IMR-90 (cell line): ENCODE measurements around the gene UBE2M. TPM values are rescaled to one million over a fixed set of nuclear protein-coding genes. Genes with fewer than 3 reads are reported as not detected.

ENCODE experiments used
- ATAC-seq: fragments of 200-7000 bp; cut with Tn5 transposase; 2 replicates; pipeline ENCODE4 v1.9.1; 2020; ENCODE audit warnings: low read depth, mild to moderate bottlenecking, moderate library complexity
- BruUV-seq: library from RNA; stranded (reverse); fragments of 400-500 nt; replicated peaks from 2 replicates; lab custom pipeline; 2021; lab: Mats Ljungman, UMichigan
- CTCF ChIA-PET: fragments of 300-600 bp; formaldehyde crosslinking; extraction: SDS; loops from one replicate; lab custom pipeline; 2021; ENCODE audit warnings: antibody characterized with exemption; lab: Yijun Ruan, JAX
- POLR2A ChIA-PET: fragments of 300-600 bp; sonication (Branson Sonifier 250); formaldehyde crosslinking; loops from one replicate; lab custom pipeline; 2022; ENCODE audit warnings: antibody characterized with exemption; ENCODE audit not compliant: unreplicated experiment; lab: Charles Lee
- DNase-seq: peaks from one replicate; pipeline ENCODE4 v3.0.0; 2013
- H2AFZ ChIP-seq: replicated peaks from 2 replicates; pipeline ENCODE3; 2013; ENCODE audit warnings: low read length, mild to moderate bottlenecking; ENCODE audit not compliant: poor library complexity
- H2AK5ac ChIP-seq: 2 replicates; pipeline ENCODE4 v1.6.1; 2013; ENCODE audit warnings: low read depth, low read length, inconsistent platforms
- H2AK9ac ChIP-seq: replicated peaks from 2 replicates; pipeline ENCODE3; 2013; ENCODE audit warnings: mild to moderate bottlenecking, low read depth, low read length, moderate library complexity; ENCODE audit not compliant: poor library complexity
- H2BK120ac ChIP-seq: 2 replicates; pipeline ENCODE4 v1.6.1; 2013; ENCODE audit warnings: low read depth, low read length, inconsistent platforms
- H2BK15ac ChIP-seq: 3 replicates; pipeline ENCODE4 v1.6.1; 2013; ENCODE audit warnings: low read depth, low read length, inconsistent platforms
- H2BK20ac ChIP-seq: 2 replicates; pipeline ENCODE4 v1.6.1; 2013; ENCODE audit warnings: low read depth, mild to moderate bottlenecking, inconsistent platforms, low read length, moderate library complexity
- H2BK5ac ChIP-seq: 2 replicates; pipeline ENCODE4 v1.6.1; 2013; ENCODE audit warnings: mild to moderate bottlenecking, low read depth, low read length, inconsistent platforms; ENCODE audit not compliant: poor library complexity, severe bottlenecking
- H3K14ac ChIP-seq: replicated peaks from 2 replicates; pipeline ENCODE4 v1.6.1; 2013; ENCODE audit warnings: low read depth, low read length, inconsistent platforms
- H3K18ac ChIP-seq: 2 replicates; pipeline ENCODE4 v1.6.1; 2013; ENCODE audit warnings: low read depth, low read length, control low read depth
- H3K23ac ChIP-seq: 2 replicates; pipeline ENCODE4 v1.6.1; 2013; ENCODE audit warnings: low read depth, low read length, inconsistent platforms
- H3K27ac ChIP-seq: 2 replicates; pipeline ENCODE4 v1.5.1; 2013; ENCODE audit warnings: mild to moderate bottlenecking, control low read depth, low read length; ENCODE audit not compliant: insufficient read depth
- H3K27me3 ChIP-seq: 2 replicates; pipeline ENCODE4 v1.6.1; 2013; ENCODE audit warnings: low read length; ENCODE audit not compliant: control insufficient read depth, insufficient read depth
- H3K36me3 ChIP-seq: 2 replicates; pipeline ENCODE4 v1.6.1; 2013; ENCODE audit warnings: low read length, mixed read lengths; ENCODE audit not compliant: control insufficient read depth, insufficient read depth
- H3K4ac ChIP-seq: 2 replicates; pipeline ENCODE4 v1.6.1; 2013; ENCODE audit warnings: low read depth, low read length, inconsistent platforms
- H3K4me1 ChIP-seq: 2 replicates; pipeline ENCODE4 v1.6.1; 2013; ENCODE audit warnings: low read length, mixed read lengths; ENCODE audit not compliant: control insufficient read depth, insufficient read depth
- H3K4me2 ChIP-seq: 2 replicates; pipeline ENCODE4 v1.6.1; 2013; ENCODE audit warnings: low read depth, mild to moderate bottlenecking, control low read depth, low read length, moderate library complexity
- H3K4me3 ChIP-seq: 2 replicates; pipeline ENCODE4 v1.5.1; 2013; ENCODE audit warnings: low read depth, mild to moderate bottlenecking, control low read depth, low read length, moderate library complexity; ENCODE audit not compliant: insufficient read depth
- H3K56ac ChIP-seq: 2 replicates; pipeline ENCODE4 v1.6.1; 2013; ENCODE audit warnings: low read length, inconsistent platforms; ENCODE audit not compliant: insufficient read depth; ENCODE audit errors: extremely low read depth
- H3K79me1 ChIP-seq, 2 experiments: 2 replicates each; pipeline ENCODE4 v1.6.1; 2013; ENCODE audit warnings: low read length in 2 of 2, inconsistent platforms in 1 of 2, low read depth in 1 of 2
- H3K9ac ChIP-seq: 2 replicates; pipeline ENCODE4 v1.6.1; 2013; ENCODE audit warnings: low read depth, low read length, control low read depth
- H3K9me1 ChIP-seq: 2 replicates; pipeline ENCODE4 v1.6.1; 2013; ENCODE audit warnings: low read length, inconsistent platforms; ENCODE audit not compliant: insufficient read depth
- H3K9me3 ChIP-seq: 2 replicates; pipeline ENCODE4 v1.6.1; 2013; ENCODE audit warnings: low read length; ENCODE audit not compliant: control insufficient read depth, insufficient read depth
- H4K20me1 ChIP-seq: 2 replicates; pipeline ENCODE4 v1.6.1; 2013; ENCODE audit warnings: low read length, inconsistent platforms; ENCODE audit not compliant: insufficient read depth
- H4K5ac ChIP-seq: 2 replicates; pipeline ENCODE4 v1.6.1; 2013; ENCODE audit warnings: mild to moderate bottlenecking, low read depth, low read length, control low read depth
- H4K8ac ChIP-seq, 2 experiments: 2 replicates each; pipeline ENCODE4 v1.6.1; 2013; ENCODE audit warnings: low read depth in 2 of 2, low read length in 2 of 2, control low read depth in 1 of 2, inconsistent platforms in 1 of 2
- H4K91ac ChIP-seq: 2 replicates; pipeline ENCODE4 v1.6.1; 2013; ENCODE audit warnings: low read depth, low read length, inconsistent platforms; ENCODE audit not compliant: insufficient read depth
- BHLHE40 ChIP-seq: fragments of 150-350 bp; IDR thresholded peaks from 2 replicates; pipeline ENCODE4 v1.6.1; 2016; ENCODE audit warnings: mild to moderate bottlenecking, low read depth, low read length
- CEBPB ChIP-seq: IDR thresholded peaks from 2 replicates; pipeline ENCODE4 v1.6.1; 2012; ENCODE audit warnings: low read depth, low read length, improper control_type of control experiment
- FOS ChIP-seq: fragments of 150-350 bp; IDR thresholded peaks from 2 replicates; pipeline ENCODE4 v1.6.1; 2016; ENCODE audit warnings: low read depth, low read length
- MAFK ChIP-seq: IDR thresholded peaks from 2 replicates; pipeline ENCODE4 v1.6.1; 2012; ENCODE audit warnings: low read depth, low read length, improper control_type of control experiment
- MAZ ChIP-seq: IDR thresholded peaks from 2 replicates; pipeline ENCODE4 v1.6.1; 2012; ENCODE audit warnings: low read depth, mild to moderate bottlenecking, low read length, improper control_type of control experiment, moderate library complexity, borderline replicate concordance
- MXI1 ChIP-seq: IDR thresholded peaks from 2 replicates; pipeline ENCODE4 v1.6.1; 2012; ENCODE audit warnings: low read depth, mild to moderate bottlenecking, low read length, moderate library complexity, borderline replicate concordance
- NFE2L2 ChIP-seq: fragments of 150-350 bp; IDR thresholded peaks from 2 replicates; pipeline ENCODE4 v1.6.1; 2016; ENCODE audit warnings: low read depth, mild to moderate bottlenecking, low read length
- POLR2A ChIP-seq: IDR thresholded peaks from 2 replicates; pipeline ENCODE4 v1.6.1; 2012; ENCODE audit warnings: mild to moderate bottlenecking, low read depth, low read length
- RAD21 ChIP-seq: IDR thresholded peaks from 2 replicates; pipeline ENCODE4 v1.6.1; 2012; ENCODE audit warnings: low read length, improper control_type of control experiment
- RCOR1 ChIP-seq: IDR thresholded peaks from 2 replicates; pipeline ENCODE4 v1.6.1; 2012; ENCODE audit warnings: mild to moderate bottlenecking, low read length, improper control_type of control experiment; ENCODE audit not compliant: insufficient replicate concordance
- RFX5 ChIP-seq: IDR thresholded peaks from 2 replicates; pipeline ENCODE4 v1.8.0; 2012; ENCODE audit warnings: low read depth, mild to moderate bottlenecking, low read length, moderate library complexity
- SMC3 ChIP-seq: fragments of 150-350 bp; IDR thresholded peaks from 2 replicates; pipeline ENCODE4 v1.6.1; 2016; ENCODE audit warnings: low read depth, mild to moderate bottlenecking, antibody characterized with exemption, low read length, moderate library complexity
- WGBS, 2 experiments: methylation state at CpG; one replicate each; pipeline versions ENCODE4 v1.1.5 to v1.1.7; 2013; ENCODE audit warnings: missing lambda C conversion rate in 2 of 2; ENCODE audit not compliant: insufficient read length in 1 of 2; ENCODE audit errors: extremely low coverage in 2 of 2; 5-methylcytosine and 5-hydroxymethylcytosine counted together
- dilution Hi-C: fragments of 300-500 bp; cut with HindIII; formaldehyde crosslinking; loops from one replicate; pipeline ENCODE4 v1.14.3; 2018; ENCODE audit warnings: low sequenced_read_pairs; ENCODE audit not compliant: unreplicated experiment
- in situ Hi-C: fragments of 300-500 bp; cut with MboI; formaldehyde crosslinking; loops from 3 replicates; pipeline ENCODE4 v1.14.3; 2019; ENCODE audit warnings: low sequenced_read_pairs, inconsistent platforms, mixed read lengths
- intact Hi-C: fragments of 100-400 bp; cut with micrococcal nuclease; formaldehyde crosslinking; loops from 2 replicates; pipeline ENCODE4 v1.10.0; 2022
- polyA plus RNA-seq, 3 experiments: library from polyadenylated mRNA; depleted of rRNA; stranded (reverse); fragments of >200 nt; gene quantifications; 2 replicates each; pipeline ENCODE4 v1.2.3, GENCODE V29; 2012; ENCODE audit warnings: low replicate concordance in 1 of 3
- total RNA-seq: library from RNA; depleted of rRNA; stranded (reverse); fragments of >200 nt; gene quantifications from 2 replicates; pipeline ENCODE4 v1.2.3, GENCODE V29; 2012
- TF ChIP-seq, protein P1 (sequence below): fragments of 150-350 bp; IDR thresholded peaks from 2 replicates; pipeline ENCODE4 v1.6.1; 2017; ENCODE audit warnings: mild to moderate bottlenecking, antibody characterized with exemption, low read length, low read depth
- TF ChIP-seq, protein P2 (sequence below): conservative IDR thresholded peaks from 2 replicates; pipeline ENCODE4 v1.5.1; 2012; ENCODE audit warnings: mild to moderate bottlenecking, low read depth, low read length, improper control_type of control experiment

The UBE2M gene
- total and polyA plus RNA-seq, 2 of the 4 experiments (the other 2 are of a cell fraction): 55.9 to 66.6 TPM

DNA sequence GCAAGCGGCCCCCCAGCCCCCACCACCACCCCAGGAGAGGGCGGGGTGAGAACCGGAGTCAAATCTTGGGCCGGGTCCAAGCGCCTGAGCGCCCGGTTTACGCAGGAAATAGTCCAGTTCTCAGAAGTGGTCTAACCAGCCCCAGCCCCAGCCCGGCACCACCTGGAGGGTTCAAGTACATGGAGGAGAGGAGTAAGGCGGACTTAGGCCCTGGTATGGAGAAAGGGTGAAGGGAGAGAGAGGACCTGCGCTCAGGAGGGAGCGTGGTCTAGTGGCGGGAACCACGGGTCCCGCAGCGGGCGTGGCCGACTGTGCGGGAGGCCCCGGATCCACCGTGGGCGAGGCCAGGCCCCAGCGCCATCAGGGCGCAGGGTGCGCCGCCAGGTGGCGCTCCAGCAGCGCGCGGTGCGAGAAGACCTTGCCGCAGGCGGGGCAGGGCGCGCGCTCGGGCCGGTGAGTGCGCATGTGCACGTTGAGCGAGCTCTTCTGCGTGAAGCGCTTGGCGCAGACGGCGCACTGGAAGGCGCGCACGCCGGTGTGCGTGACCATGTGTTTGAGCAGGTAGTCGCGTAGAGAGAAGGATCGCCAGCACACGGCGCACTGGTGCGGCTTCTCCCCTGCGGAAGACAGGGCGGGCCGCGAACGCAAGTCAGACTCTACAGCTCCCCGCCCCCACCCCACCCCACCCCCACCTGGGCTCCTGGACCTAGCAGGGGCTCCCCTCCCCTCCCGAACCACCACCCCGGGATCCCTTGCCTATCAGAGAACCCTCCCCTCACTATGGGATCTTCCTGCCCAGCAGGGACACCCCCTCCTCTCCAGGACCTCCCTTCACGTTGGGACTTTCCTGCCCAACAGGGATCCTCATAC is 44.5 kb downstream of the UBE2M start:
- H3K14ac ChIP-seq: 0 out of 2 replicates have a peak overlapping the region, but pooled peaks have one; percentile 3
- H2BK5ac ChIP-seq: no peak overlapping the region
- no peak overlapping the region for H2BK20ac ChIP-seq
- no peak overlapping the region for H4K91ac ChIP-seq
- ATAC-seq (peak; percentile 75), DNase-seq (peak; percentile 68)
- peak overlapping the region; percentile 71 for H2AFZ ChIP-seq
- H4K20me1 ChIP-seq: peaks cover 23% of the 10 kb centered on the region
- no peak overlapping the region for H2BK15ac ChIP-seq
- H3K4ac ChIP-seq: 0 out of 2 replicates have a peak overlapping the region, but pooled peaks have one; percentile 41
- H3K27me3 ChIP-seq: no peaks in the 10 kb centered on the region
- no peak overlapping the region for H2BK120ac ChIP-seq
- H2AK5ac ChIP-seq: peak overlapping the region; percentile 72
- no peak overlapping the region for H3K23ac ChIP-seq
- no peak overlapping the region for H3K56ac ChIP-seq
- H3K4me1 ChIP-seq: peaks cover 6% of the 10 kb centered on the region
- H3K9ac ChIP-seq: no peak overlapping the region
- CTCF ChIA-PET: no interaction called here
- peaks cover 4 to 58% of the 10 kb centered on the region in 2 experiments; a peak in 3 of 4 replicates for H3K79me1 ChIP-seq
- peaks cover 20% of the 10 kb centered on the region for H3K36me3 ChIP-seq
- peak overlapping the region; percentile 53 to 57; a peak in 3 of 4 replicates for H4K8ac ChIP-seq
- no peaks in the 10 kb centered on the region for H3K9me3 ChIP-seq
- no peak overlapping the region for H4K5ac ChIP-seq
- POLR2A ChIA-PET: no interaction called here
- dilution Hi-C loops: no loop called here
- H3K18ac ChIP-seq: no peak overlapping the region
- WGBS, 2 experiments: 33% methylated on average over 30 of the region's 66 CpGs; no CpG with 5 or more reads in 1 of the 2 experiments
- H3K9me1 ChIP-seq: peaks cover 8% of the 10 kb centered on the region
- in situ Hi-C loops: no loop called here
- no TSS peak for BruUV-seq
- peak overlapping the region; percentile 68 for H3K4me2 ChIP-seq
- no peak overlapping the region for H3K27ac ChIP-seq
- peak overlapping the region; percentile 23 for H2AK9ac ChIP-seq
- peak overlapping the region; percentile 34; the same call in 1 of the 2 replicates for H3K4me3 ChIP-seq
- intact Hi-C loops: no loop called here
- TF ChIP-seq, protein P1, sequence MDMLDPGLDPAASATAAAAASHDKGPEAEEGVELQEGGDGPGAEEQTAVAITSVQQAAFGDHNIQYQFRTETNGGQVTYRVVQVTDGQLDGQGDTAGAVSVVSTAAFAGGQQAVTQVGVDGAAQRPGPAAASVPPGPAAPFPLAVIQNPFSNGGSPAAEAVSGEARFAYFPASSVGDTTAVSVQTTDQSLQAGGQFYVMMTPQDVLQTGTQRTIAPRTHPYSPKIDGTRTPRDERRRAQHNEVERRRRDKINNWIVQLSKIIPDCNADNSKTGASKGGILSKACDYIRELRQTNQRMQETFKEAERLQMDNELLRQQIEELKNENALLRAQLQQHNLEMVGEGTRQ: no peak
- TF ChIP-seq MAFK (no peak), CEBPB (no peak), NFE2L2 (no peak), SMC3 (peak; percentile 52), RFX5 (no peak), RCOR1 (no peak), POLR2A (no peak), BHLHE40 (no peak), FOS (no peak), MXI1 (0 out of 2 replicates have a peak, but pooled peaks have one; percentile 45), RAD21 (peak; percentile 63), MAZ (peak; percentile 61; the same call in 1 of the 2 replicates)
- TF ChIP-seq, protein P2, sequence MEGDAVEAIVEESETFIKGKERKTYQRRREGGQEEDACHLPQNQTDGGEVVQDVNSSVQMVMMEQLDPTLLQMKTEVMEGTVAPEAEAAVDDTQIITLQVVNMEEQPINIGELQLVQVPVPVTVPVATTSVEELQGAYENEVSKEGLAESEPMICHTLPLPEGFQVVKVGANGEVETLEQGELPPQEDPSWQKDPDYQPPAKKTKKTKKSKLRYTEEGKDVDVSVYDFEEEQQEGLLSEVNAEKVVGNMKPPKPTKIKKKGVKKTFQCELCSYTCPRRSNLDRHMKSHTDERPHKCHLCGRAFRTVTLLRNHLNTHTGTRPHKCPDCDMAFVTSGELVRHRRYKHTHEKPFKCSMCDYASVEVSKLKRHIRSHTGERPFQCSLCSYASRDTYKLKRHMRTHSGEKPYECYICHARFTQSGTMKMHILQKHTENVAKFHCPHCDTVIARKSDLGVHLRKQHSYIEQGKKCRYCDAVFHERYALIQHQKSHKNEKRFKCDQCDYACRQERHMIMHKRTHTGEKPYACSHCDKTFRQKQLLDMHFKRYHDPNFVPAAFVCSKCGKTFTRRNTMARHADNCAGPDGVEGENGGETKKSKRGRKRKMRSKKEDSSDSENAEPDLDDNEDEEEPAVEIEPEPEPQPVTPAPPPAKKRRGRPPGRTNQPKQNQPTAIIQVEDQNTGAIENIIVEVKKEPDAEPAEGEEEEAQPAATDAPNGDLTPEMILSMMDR: peak; percentile 77
